Measurements from ENCODE around the gene CDK6.
A peak's percentile ranks its signal among the peaks of the same experiment; 100 is the strongest.

The CDK6 gene

GRCh38 chr7:92731335-92732063, 104.9 kb downstream of the CDK6 start:
- DNase-seq, result no peak

GRCh38 chr7:92730808-92731207, 105.6 kb downstream of the CDK6 start:
- DNase-seq, result no peak

DNA sequence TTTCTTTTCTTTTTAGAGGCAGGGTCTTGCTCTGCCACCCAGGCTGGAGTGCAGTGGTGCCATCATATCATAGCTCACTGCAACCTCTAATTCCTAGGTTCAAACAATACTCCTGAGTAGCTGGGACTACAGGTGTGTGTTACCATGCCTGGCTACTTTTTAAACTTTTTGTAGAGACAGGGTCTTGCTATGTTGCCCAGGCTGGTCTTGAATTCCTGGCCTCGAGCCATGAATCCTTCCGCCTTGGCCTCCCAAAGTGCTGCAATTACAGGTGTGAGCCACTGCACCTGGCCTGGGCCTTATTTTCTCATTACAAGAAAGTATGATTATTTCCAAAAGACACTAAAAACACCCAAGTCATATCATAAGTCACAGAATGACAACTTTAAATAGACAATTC, 106.6 kb downstream of the CDK6 start:
- DNase-seq, result no peak

DNA sequence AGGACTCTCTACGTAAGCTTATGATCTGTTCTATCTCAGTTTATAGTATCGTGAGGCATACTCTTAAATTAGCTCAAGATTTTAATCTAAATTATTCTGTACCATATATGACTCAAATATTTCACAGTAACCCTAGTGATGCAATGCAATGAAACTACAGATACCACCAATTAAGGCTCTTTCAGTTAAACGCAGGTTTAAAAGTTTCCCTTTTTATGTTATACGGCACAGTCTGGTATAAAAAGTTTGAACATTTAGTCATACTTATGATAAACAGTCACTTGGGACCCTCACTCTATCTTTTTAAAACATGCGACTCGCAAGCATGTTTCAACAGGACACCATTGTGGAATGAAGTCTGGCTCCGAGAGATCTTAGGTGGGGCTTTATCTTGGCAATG, 107.2 kb downstream of the CDK6 start:
- no peak for DNase-seq

DNA sequence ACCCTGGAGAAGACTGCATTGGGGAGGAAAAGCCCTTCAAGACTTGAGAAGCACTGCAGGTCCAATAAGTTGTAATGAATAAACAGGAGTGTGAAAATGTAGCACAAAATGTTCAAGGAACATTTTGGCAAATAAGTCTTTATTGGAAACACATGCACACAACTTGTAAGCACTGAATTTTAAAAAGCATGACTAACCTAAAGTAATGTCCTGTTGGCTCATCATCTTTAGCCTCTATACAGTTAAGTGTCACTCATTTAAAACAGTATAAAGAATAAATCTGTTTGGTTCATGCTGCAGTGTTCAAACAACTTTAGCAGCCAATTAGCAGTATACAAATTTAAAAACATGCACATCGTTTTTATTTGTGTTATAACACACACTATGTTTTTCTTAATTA, 108.6 kb downstream of the CDK6 start:
- no peak for DNase-seq

GRCh38 chr7:92725161-92725925, 111.0 kb downstream of the CDK6 start:
- DNase-seq, result no peak

- DNase-seq, result no peak
These were observed 112.4 kb downstream of the CDK6 start for GRCh38 chr7:92723943-92724342.

DNA sequence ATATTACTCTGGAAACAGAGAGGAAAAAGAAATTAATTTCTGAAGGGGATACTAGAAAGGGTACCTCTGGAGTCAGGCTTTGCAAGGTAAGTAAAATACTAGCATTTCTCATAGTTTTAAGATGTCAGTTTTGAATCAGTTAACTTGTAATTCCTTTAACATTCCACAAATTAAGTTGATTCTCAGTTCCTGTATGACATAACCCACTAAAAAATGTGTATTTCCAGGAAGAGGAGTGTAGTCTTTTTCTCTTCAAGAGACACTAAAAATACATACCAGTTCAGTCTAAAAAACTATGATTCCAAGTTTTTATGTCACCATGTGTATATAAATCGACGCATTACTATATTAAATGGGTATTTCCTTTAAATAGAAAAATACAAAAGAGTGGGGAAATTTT, 113.2 kb downstream of the CDK6 start:
- DNase-seq, result no peak

GRCh38 chr7:92722541-92722940, 113.8 kb downstream of the CDK6 start:
- DNase-seq, result no peak

DNA sequence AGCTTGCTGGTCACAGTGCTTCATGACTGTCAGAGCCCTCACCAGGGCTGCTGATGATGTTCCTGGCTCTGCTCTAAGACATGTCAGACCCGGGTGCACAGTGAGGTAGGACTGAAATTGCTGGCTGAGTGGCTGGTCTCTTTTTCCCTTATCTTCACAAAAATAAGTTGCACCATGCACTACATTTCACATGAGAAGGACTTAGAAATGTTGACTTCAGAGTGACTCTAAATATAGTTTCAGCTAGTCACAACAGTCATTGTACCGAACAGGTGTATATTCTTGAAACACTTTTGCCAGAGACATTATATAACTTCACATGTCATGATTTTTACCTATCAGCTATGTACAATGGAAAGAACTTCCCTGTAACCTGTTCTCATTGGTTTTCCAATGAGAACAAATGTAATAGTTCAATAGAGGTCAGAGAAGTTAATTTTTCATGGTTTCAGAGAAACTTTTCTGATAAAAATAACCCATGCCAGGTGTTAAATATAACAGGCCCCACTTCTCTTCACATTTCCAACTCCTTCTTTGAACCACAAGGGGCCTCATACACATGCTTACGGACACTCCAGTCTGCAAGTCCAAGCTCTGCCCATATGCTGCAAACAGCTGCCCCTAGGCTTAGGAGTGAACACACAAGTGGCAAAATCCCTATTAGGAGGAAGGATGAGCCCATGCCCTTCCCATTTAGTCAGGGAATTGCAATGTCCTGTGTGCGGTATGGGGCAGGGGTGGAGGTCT, 115.6 kb downstream of the CDK6 start:
- DNase-seq, result no peak

- DNase-seq, result peak; percentile 28
These were observed 118.2 kb downstream of the CDK6 start for GRCh38 chr7:92717993-92718716.

DNA sequence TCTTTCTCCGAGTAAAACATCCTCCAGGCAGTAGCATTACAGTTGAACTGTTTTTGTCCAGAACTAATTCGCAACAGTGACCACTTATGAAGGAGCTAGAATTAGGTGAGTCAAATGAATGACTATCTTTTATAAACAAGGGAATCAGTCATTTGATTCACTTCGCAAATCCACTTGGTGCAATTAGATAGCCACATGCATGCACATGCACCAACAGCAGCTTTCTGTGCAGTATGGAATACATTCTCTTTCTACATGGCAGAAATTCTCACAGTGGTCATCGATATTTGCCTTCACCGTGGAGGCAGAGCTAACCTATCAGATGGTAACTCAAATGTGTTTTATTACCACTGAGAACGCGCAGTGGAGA, 118.8 kb downstream of the CDK6 start:
- no peak for DNase-seq

GRCh38 chr7:92716825-92717580, 119.4 kb downstream of the CDK6 start:
- no peak for DNase-seq

DNA sequence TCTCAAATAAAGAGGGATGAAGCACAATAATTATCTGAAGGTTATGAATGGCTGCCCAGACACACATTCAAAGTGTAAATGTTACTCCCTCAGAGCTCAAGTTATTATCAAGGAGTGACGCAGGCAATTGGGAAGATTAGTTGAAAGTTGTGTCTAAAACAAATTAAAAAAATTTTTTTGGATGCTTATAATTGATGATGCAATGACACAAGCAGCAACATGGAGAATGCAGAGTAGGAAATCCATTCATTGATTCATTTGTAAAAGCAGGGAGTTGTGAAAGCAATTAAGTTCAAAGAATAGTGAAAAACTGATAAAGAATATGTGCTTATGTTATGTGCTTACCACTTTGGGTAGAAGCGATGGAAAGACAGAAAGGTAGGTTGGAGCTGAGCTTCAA, 120.4 kb downstream of the CDK6 start:
- no peak for DNase-seq

DNA sequence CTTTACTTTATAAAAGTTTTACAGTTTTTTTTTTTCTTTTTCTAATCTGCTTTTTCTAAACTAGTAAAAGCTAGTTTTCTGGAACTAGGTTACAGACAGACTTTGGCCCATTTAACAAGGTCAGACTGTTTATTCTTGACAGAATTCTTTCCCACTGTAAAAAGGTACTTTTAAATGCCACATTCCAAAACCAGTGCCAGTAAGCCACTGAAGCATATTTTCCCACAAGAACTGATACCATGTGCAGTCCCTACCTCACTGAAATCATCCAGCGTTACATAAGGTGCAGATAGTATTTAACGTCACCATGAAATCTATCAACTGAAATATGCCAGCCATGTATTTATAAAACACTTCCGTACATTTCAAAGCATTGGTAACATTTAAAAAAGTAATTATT, 121.6 kb downstream of the CDK6 start:
- DNase-seq, result no peak

DNA sequence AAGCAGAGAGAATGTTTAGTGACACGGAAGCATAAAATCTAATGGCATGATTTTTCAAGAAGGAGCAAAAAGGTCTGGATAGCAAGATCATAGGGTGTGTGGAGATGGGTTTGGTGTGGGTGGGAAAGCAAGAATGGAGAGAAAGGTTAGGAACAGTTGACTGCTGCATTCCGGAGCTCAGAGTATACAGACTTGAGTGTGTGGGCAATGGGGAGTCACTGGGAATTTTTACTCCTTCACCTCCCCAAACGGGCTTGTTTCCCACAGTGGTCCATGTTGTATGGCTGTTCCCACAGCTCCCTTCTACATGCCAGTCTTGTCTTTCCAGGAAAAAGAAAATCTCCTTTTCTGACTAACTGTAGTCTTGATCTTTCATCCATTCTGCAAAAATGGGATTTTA, 122.1 kb downstream of the CDK6 start:
- no peak for DNase-seq

DNA sequence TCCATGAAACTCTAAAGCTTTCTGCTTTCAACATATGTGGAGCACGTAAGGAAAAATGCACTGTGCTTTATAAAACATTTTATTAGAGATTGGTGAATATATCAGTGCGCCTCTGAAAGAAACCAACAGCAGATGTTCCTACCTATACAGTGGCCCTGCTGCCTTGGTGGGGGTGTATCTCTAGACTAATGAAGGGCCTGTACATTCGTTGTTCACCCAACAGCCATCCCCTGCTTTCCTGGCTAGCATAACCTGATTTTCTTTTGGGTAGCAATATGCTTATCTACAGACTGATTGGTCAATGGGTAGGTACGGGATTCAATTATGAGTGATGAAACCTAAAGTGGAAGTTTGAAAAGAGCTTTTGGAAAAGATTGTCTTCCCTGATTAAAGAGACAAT, 126.5 kb downstream of the CDK6 start:
- no peak for DNase-seq

DNA sequence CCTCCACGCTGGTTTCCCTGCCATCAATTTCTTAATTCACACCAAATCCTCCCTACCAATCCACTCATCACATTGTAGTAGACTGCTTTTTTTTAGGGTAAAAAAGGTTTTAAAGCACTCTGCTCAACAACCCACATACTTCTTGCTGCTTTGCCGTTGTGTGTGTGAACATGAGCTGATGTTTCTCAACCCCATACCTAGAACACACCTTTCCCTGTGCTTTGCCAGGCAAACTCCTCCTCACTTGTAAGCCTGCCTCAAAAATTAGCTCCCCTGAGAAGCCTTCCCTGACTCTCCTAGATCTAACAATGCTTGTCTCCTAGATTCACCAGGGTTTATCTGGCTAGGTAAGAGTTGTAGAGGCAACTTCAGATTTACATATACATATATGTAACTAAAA, 127.2 kb downstream of the CDK6 start:
- DNase-seq, result no peak

DNA sequence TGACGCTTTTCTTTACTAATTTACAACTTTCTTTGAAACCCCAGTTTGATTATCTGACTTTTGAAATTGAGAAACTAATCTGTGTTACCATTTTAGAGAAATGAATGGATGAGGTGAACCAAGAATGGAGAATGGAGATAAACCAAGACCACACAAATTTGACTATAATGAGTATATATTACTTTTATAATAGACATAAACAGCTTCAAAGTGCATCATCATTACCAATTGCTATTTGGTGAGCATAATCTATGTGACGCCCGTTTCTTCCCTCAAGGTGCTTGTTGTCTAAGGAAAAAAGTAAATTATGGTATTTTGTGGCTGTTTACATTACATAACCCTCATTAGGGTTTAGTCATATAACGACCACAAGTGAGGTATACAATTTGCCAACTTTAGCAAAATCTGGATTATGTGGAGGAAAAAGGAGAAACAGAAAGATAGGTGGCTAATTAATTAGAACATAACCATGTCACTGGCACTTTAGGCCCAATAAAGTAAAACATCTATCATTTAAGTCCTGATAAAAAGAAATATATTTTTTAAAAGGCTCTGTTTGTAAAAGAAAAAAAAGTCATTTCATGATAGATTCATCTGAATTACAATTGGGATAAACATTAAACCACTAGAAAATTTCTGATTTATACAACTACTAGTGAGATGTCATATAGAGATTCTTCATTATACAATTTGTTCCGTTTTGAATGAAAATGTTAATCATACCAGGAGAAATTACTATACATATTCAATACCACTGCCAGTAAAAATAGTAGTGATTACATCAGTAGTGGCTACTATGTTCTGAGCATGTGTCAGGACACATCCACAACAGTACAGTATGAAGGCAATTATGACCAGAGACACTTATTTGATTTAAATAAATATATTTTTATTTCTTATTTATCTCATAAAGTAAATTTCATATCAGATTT, 128.0 kb downstream of the CDK6 start:
- no peak for DNase-seq

DNA sequence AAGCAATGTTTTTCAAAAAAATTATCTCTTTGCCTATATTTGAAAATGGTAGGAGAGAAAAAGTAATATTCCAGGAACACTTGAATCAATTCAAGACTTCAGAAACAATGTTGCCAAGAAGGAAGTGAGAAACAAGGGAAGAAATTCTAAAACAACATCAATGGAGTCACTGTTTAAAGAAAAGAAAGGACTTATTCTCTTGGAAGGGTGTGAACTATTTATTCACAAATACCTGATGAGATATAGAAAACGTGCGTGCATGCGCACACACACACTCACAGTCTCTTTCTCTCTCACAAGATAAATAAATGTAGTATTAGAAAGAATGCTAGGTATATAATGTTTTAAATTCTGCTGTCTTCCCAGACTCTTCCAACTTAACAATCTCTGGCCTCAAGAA, 128.9 kb downstream of the CDK6 start:
- DNase-seq, result no peak

DNA sequence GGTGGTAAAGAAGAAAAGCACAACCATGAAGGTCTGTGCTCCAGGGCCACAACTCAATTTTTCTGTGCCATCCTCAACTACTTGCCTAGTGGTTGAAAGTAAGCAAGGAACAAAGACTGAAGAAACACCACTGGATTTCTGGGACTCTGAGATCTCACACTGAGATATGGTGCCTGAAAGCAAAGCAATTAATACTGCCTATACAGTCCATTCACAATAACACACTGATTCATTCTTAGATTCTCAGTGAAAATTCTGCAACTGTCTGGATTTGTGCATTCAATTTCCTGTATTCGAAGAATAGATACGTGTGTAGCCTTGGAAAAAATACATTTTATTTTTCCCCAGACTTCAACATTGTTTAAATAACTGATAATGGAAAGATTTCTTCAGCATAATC, 129.8 kb downstream of the CDK6 start:
- DNase-seq, result no peak
